HepG2 (cell line): ENCODE measurements around the gene RIPK1. TPM values are rescaled to one million over a fixed set of nuclear protein-coding genes. Genes with fewer than 3 reads are reported as not detected.
A peak's percentile ranks its signal among the peaks of the same experiment; 100 is the strongest.

ENCODE experiments used
- BRCA1 ChIP-seq: sonication (generic); formaldehyde crosslinking; IDR thresholded peaks from 2 replicates; pipeline ENCODE4 v1.4.0; 2020; ENCODE audit warnings: missing genetic modification reagents
- FOXA1 ChIP-seq, 2 experiments: fragments of 450-650 bp in 1 of 2; sonication (generic) in 1 of 2; formaldehyde crosslinking in 1 of 2; IDR thresholded peaks; 2 replicates each; pipeline versions ENCODE4 v1.4.0 to v1.6.1; 2016 to 2020; ENCODE audit warnings: missing genetic modification reagents in 1 of 2
- IRF9 ChIP-seq: sonication (generic); formaldehyde crosslinking; IDR thresholded peaks from 2 replicates; pipeline ENCODE4 v1.8.0; 2022; ENCODE audit warnings: missing genetic modification reagents, mild to moderate bottlenecking, borderline replicate concordance
- MAF1 ChIP-seq: sonication (generic); formaldehyde crosslinking; IDR thresholded peaks from 2 replicates; pipeline ENCODE4 v1.5.0; 2020; ENCODE audit warnings: missing genetic modification reagents, borderline replicate concordance
- NR2F6 ChIP-seq, 2 experiments: IDR thresholded peaks; 2 replicates each; pipeline ENCODE4 v1.6.1; 2016; ENCODE audit warnings: antibody characterized with exemption in 1 of 2, mild to moderate bottlenecking in 1 of 2
- NRL ChIP-seq: sonication (generic); formaldehyde crosslinking; IDR thresholded peaks from 2 replicates; pipeline ENCODE4 v1.5.0; 2020; ENCODE audit warnings: missing genetic modification reagents, mild to moderate bottlenecking, moderate library complexity, borderline replicate concordance
- RFX3 ChIP-seq: IDR thresholded peaks from 2 replicates; pipeline ENCODE4 v1.6.1; 2016; ENCODE audit warnings: missing biosample characterization, missing genetic modification reagents
- SNAPC4 ChIP-seq: sonication (generic); formaldehyde crosslinking; IDR thresholded peaks from 2 replicates; pipeline ENCODE4 v1.4.0; 2020; ENCODE audit warnings: mild to moderate bottlenecking, missing genetic modification reagents
- SOX6 ChIP-seq, 2 experiments: fragments of 450-650 bp in 1 of 2; sonication (generic) in 1 of 2; formaldehyde crosslinking in 1 of 2; IDR thresholded peaks; 2 replicates each; pipeline versions ENCODE4 v1.4.0 to v1.6.1; 2017 to 2020; ENCODE audit warnings: antibody characterized with exemption in 1 of 2, mild to moderate bottlenecking in 1 of 2, missing genetic modification reagents in 1 of 2
- ZFY ChIP-seq: sonication (generic); formaldehyde crosslinking; IDR thresholded peaks from 2 replicates; pipeline ENCODE4 v1.4.0; 2020; ENCODE audit warnings: missing genetic modification reagents
- ZNF30 ChIP-seq: sonication (generic); formaldehyde crosslinking; IDR thresholded peaks from 2 replicates; pipeline ENCODE4 v1.5.0; 2020; ENCODE audit warnings: mild to moderate bottlenecking, missing genetic modification reagents
- ZNF326 ChIP-seq: sonication (generic); formaldehyde crosslinking; IDR thresholded peaks from 2 replicates; pipeline ENCODE4 v1.4.0; 2020; ENCODE audit warnings: missing genetic modification reagents, borderline replicate concordance
- ZNF333 ChIP-seq: sonication (generic); formaldehyde crosslinking; IDR thresholded peaks from 2 replicates; pipeline ENCODE4 v1.4.0; 2020; ENCODE audit warnings: mild to moderate bottlenecking, missing genetic modification reagents, borderline replicate concordance
- ZNF33A ChIP-seq: sonication (generic); formaldehyde crosslinking; IDR thresholded peaks from 2 replicates; pipeline ENCODE4 v1.5.1; 2020; ENCODE audit warnings: missing genetic modification reagents, mild to moderate bottlenecking, moderate library complexity, borderline replicate concordance
- ZNF414 ChIP-seq: sonication (generic); formaldehyde crosslinking; IDR thresholded peaks from 2 replicates; pipeline ENCODE4 v1.5.0; 2020; ENCODE audit warnings: missing genetic modification reagents
- ZNF430 ChIP-seq: sonication (generic); formaldehyde crosslinking; IDR thresholded peaks from 2 replicates; pipeline ENCODE4 v1.9.0; 2021; ENCODE audit warnings: mild to moderate bottlenecking, missing genetic modification reagents
- ZNF44 ChIP-seq: sonication (generic); formaldehyde crosslinking; IDR thresholded peaks from 2 replicates; pipeline ENCODE4 v1.5.1; 2020; ENCODE audit warnings: mild to moderate bottlenecking, missing genetic modification reagents
- ZNF597 ChIP-seq: sonication (generic); formaldehyde crosslinking; IDR thresholded peaks from 2 replicates; pipeline ENCODE4 v1.5.0; 2020; ENCODE audit warnings: missing genetic modification reagents
- polyA plus RNA-seq, 8 experiments: library from polyadenylated mRNA; depleted of rRNA in 3 of 8; stranded (reverse) in 7 of 8; unstranded in 1 of 8; fragments of >200 nt; fragmentation: Illumina TruSeq in 4 of 8; extraction: Trizol in 4 of 8; gene quantifications; 2 replicates each; pipeline versions ENCODE4 v1.2.1 to v1.2.3, GENCODE V29; 2011 to 2016; ENCODE audit warnings: low read depth in 4 of 8, missing spikeins in 1 of 8, mixed read lengths in 1 of 8; ENCODE audit not compliant: insufficient read depth in 1 of 8
- total RNA-seq, 5 experiments: library from RNA; depleted of rRNA; stranded (reverse); fragments of >200 nt; fragmentation: Illumina TruSeq; extraction: Trizol; gene quantifications; 2 replicates each; pipeline ENCODE4 v1.2.3, GENCODE V29; 2016; ENCODE audit warnings: low read depth in 1 of 5

The RIPK1 gene
- total and polyA plus RNA-seq, 2 of the 13 experiments (the other 11 are each of a cell fraction or from before 2014, with no cell fraction given), result 9.0 to 10.3 TPM

GRCh38 chr6:3118353-3119039, 50.2 kb downstream of the RIPK1 start, which contains the start of gene BPHL (continued):
- TF ChIP-seq ZNF333 (CRISPR knock-in tag) (0 out of 2 replicates have a peak, but pooled peaks have one; percentile 70), ZNF44 (CRISPR knock-in tag) (peak; percentile 97), MAF1 (no peak), ZNF414 (CRISPR knock-in tag) (peak; percentile 88; the same call in 1 of the 2 replicates), BRCA1 (CRISPR knock-in tag) (peak; percentile 66; the same call in 1 of the 2 replicates), NR2F6 (IDR thresholded peaks at IDR 0.05) (no peak), NR2F6 (CRISPR knock-in tag; IDR thresholded peaks at IDR 0.05) (peak; percentile 13; the same call in 1 of the 2 replicates), IRF9 (CRISPR knock-in tag) (peak; percentile 96), ZNF30 (CRISPR knock-in tag) (no peak), RFX3 (no peak; the same call in 1 of the 2 replicates), SNAPC4 (CRISPR knock-in tag) (peak; percentile 99), NRL (CRISPR knock-in tag) (peak; percentile 98; the same call in 1 of the 2 replicates), SOX6 (IDR thresholded peaks at IDR 0.05) (no peak), SOX6 (CRISPR knock-in tag; IDR thresholded peaks at IDR 0.05) (peak; percentile 77), FOXA1 (IDR thresholded peaks at IDR 0.05) (no peak), FOXA1 (CRISPR knock-in tag; IDR thresholded peaks at IDR 0.05) (peak; percentile 4; the same call in 1 of the 2 replicates), ZNF597 (no peak), ZNF33A (CRISPR knock-in tag) (no peak), ZNF326 (CRISPR knock-in tag) (no peak; the same call in 1 of the 2 replicates), ZNF430 (CRISPR knock-in tag) (no peak; the same call in 1 of the 2 replicates), ZFY (CRISPR knock-in tag) (peak; percentile 91)
